NCI-H146 (cell line): Measurements from ENCODE around the gene DAPK2.
A peak's percentile ranks its signal among the peaks of the same experiment; 100 is the strongest.
"Not testable (repeated sequence)": the region's sequence is repeated elsewhere in the genome, so short reads cannot be mapped to it uniquely, and the experiment has no call there.

ENCODE experiments used
- DNase-seq: peaks from one replicate; lab custom pipeline; 2025; lab: John Stamatoyannopoulos, UW

The DAPK2 gene

DNA sequence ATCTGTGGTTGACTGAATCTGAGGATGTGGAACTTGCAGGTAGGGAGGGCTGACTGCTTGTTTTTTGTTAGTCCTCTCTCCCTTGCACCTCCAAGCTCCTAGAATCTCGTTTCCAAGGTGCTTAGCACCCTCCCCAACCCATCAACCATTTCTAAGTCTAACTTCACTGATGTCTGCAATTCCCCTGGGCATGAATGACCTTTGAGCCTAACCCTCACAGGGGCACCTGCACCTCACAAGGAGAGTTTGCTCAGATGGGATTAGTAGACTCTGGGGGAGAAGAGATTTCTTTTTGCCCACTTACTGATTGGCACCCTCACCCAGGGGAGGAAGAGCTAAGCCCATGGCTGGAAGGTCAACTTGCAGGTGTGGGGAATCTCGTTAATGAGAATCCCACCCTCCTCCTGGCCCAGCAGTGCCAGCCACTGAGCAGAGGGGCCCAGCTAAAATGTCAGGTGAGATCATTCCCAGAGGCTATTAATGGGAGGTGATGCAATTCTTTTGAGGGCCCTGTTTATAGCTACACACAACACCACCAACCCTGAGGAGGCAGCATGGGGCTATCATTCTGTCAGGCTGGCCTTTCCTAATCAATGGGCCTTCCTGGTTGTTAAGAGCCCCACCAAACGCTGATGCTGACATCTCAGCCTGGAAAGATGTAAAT, 130.9 kb downstream of the DAPK2 start:
- DNase-seq: peak; percentile 53

DNA sequence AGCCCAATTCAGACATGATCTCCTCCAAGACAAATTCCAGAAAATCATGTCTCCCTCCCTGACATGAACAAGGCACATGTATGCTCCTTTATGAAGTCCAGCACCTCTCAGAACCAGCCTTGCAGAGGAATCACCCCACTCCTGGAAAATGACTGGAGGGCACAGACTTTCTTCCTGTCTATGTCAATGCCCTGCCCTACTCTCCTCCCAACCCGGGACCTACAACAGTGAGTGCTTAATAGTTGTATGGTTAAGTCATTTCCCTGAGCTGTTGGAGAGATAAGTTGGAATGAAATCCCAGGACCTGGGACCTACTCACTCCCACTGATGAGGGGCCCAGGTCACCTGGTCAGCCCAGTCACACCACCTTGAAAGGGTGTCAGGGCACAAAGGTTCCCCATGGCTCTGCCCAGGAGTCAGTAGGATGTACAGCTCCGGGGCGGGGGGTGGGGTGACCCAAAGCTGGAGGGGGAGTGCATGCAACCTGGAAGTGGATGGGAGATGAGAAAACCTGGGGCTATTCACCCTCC, 132.4 kb downstream of the DAPK2 start:
- no peak for DNase-seq

DNA sequence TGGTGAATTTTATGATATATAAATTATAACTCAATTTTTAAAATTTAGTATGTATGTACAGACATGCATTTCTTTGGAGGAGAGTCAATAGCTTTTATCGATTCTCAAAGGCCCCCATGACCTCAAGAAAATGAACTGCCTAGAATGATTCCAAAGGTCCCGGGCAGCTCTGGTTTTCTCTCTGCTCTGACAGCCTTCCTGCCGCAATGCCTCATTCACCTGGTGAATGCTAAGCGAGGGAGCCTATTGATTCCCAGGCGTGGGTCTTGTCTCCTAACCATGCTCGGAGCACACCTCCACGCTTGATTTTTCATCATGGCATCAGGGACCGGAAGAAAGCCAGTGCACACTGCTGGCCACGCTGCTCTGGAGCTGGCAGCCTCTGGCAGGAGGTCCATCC, 132.9 kb downstream of the DAPK2 start:
- no peak for DNase-seq

DNA sequence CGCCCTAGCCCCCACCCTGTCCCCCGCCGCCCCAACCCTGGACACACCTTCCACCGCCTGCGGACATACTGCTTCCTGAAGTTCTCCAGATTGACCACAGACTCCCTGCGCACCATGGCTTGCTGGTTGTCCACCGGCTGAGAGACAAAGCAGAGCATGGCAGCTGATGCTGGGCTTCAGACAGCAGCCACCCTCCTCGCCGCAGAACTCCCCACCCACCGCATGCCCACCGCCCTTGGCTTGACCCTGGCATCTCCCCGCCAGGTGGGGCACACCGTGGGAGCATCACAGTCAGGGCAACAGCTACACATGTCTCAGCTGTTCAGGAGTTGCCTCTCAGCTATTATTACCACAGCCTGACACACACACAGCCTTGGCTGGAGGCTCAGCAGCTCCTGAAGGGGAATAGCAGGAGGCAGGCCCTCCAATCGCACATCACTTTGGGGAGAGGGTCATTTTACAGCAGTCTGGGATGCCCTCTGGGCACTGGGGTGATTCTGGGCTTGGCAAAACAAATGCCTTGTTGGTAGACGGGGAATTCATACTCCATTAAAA, 134.1 kb downstream of the DAPK2 start:
- no peak for DNase-seq

DNA sequence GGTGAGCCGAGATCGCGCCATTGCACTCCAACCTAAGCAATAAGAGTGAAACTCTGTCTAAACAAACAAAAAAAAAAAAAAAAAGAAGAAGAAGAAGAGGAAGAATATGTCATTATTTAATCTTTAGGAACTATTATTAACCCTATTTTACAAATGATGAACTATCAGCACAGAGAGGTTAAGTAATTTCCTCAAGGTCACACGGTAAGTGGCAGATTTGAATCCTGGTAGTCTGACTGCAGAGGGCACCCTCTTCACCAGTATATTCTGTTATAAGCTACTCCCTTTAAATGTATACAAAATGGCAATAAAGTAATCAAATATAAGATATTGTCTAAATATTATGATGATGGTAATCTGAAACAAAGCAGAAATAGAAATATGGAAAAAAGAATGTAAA, 135.1 kb downstream of the DAPK2 start:
- DNase-seq: no peak

DNA sequence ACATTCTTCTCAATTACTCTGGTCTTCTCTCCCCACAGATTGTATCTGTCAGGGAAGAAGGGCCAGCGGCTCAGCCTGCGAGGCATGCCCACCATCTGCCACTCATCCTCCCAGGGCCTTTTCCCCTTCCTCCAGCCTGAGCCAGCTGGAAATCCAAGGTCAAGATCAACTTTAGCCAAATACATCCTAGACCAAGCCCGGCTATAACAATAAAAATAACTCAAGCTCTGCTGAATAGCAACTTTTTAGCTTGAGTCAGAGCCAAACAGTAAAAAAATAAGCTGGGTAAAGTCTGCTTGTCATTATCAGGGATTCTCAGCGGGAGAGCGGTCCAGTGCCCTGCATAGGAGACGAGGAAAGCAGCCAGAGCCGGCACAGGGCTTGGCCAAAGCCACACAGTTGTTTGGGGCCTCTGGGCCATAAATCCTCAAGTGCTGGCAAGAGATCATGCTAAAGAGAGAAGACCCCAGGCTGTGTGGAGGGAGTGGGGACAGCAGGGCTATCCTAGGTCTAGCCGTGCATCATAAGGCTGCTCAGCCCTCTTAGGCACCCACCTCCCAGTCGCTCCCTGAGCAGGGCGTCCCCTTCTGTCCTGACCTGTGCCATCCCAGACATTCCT, 136.4 kb downstream of the DAPK2 start:
- no peak for DNase-seq

DNA sequence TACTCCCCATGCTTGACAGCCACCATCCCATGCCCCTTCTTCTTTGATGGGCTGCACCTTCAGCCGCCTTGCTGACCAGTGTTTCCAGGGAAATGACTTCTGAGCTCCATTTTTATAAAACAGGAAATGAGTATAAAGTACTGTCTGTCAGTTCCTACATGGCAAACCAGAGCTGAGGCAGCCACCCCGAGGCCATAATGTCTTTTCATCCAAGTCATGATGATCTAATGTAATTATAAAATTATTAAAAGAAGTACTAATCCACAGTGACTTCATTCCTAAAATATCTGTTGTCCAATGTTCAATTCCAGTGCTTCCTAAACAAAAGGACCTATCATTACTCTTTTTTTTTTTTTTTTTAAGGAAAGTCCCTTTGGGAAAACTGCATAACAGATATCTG, 137.3 kb downstream of the DAPK2 start:
- no peak for DNase-seq

DNA sequence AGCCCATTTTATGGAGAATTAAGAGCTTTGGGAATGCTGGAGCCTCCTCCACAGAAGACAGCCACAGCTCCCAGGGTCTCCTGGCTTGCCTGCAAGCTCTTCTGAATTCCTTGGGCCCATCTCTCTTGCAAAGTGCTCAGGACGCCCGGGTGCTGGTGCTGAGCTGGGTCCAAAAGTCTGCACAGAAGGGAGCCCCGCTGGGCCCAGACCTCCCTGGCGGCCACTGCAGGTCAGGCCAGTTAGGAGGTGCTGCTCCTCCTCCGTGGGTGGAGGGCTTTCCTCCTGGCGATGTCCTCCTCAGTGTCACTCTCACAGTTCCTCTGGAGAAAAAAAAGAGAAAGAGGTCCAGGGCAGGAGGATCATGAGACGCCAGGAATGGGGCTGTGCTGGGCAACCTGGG, 138.0 kb downstream of the DAPK2 start:
- DNase-seq: no peak

DNA sequence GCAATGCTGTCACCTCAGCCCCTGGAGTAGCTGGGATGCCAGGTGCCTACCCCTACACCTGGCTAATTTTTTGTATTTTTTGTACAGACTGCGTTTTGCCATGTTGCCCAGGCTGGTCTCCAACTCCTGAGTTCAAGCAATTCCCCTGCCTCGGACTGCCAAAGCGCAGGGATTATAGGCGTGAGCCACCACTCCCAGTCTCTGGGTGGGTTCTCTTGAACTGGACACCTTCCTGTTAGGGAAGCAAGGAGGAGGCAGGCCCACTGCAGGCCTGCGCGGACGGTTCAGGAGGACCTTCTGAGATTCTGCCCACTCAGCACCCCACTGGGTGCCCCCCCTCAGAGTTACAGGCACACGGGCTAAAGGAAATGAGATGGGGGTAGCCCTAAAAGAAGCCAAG, 138.8 kb downstream of the DAPK2 start:
- no peak for DNase-seq

DNA sequence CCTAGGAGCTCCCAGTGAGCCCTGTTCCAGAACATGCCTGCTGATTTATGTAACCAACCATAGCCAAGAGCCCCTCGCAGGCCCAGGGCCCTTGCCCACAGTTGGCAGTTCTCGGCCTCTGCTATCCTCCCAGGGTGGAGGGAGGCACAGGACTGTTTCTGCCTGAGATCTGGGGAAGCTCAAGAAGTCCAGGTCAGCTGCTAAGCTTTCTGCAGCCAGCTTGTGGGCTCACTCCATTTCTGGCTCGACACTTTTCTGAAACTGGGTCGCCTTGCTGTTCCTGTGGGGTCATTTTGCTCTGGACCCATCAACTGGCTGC, 140.1 kb downstream of the DAPK2 start:
- no peak for DNase-seq

DNA sequence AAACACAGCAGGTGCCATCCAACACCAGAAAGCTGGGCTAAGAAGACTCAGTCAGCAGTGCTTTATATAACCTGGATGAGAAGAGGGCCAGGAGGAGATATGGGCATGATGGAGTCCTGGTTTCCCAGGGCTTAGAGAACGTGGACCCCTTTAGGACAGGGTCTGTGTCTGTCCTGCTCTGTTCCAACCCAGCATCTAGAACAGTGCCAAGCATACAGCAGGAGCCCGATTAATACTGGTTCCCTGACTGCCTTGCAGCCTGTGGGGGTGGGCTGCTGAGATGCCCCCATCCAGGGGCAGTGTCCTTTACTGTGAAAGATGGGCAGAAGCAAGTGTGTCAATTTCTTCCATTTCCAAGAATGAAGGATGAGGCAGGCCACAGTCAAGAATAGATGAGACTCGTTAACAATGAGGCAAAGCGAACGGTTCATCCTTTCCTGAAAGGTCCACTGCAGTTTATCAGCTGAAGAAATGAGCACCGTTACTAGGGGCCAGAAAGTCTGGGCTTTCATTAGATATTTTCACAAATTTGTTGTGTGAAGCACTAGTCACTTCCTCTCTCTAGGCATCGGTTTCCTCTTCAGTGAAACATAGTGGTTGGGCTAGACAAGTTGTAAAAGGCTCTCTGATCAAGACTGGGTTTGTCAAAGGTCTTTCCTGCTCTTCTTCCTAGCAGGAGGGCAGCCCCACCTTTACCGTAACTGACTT, 140.6 kb downstream of the DAPK2 start:
- no peak for DNase-seq

DNA sequence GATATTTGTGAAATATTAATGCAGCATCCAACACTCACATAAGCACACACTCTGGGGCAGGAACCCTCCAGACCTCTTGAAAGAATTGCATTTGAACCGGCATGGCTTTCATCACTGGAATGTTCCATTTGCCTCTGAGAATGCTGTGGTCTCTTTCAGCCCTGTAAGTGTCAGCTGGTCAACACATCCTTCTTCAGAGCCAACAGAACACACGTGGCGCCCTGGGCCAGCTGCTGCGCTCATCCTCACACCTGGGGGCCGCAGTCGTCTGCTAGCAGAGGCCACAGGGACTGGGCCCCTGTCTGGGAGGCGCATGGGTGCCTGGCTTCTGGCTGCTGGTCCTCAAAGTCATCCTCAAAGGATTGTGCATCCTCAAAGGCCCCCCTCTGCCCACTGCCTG, 141.2 kb downstream of the DAPK2 start:
- DNase-seq: no peak

DNA sequence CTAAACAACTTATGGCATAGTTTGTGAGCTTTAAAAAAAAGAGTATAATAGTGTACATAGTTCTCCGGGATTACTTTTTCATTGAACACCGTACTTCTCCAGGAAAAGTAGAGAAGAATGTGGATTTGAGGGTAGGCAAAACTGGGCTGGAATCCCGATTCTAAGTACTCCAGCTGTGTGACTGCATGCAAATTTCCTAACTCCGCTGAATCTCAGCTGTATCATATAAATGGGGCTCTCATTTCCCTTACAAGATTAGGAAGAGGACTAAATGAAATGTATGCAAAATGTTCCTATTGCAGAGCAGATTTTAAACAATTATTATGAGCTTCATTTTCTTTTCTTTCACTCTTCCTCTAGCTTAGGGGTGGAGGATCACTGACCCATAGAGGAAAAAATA, 142.2 kb downstream of the DAPK2 start:
- no peak for DNase-seq

DNA sequence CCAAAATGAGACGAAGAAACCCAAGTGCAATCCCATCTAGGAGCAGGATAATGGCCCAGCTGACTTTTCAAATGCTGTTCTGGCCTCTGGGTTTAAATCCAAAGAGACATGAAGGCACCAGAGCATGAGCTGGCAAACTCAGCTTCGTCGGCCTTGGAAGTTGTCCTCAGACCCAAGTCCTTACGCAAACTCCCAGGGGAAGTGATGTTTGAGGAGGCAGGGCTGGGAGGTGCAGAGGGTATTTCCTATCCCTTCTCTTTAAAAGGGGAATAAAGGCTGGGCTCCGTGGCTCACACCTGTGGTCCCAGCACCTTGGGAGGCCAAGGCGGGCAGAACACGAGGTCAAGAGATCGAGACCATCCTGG, 143.6 kb downstream of the DAPK2 start:
- no peak for DNase-seq

DNA sequence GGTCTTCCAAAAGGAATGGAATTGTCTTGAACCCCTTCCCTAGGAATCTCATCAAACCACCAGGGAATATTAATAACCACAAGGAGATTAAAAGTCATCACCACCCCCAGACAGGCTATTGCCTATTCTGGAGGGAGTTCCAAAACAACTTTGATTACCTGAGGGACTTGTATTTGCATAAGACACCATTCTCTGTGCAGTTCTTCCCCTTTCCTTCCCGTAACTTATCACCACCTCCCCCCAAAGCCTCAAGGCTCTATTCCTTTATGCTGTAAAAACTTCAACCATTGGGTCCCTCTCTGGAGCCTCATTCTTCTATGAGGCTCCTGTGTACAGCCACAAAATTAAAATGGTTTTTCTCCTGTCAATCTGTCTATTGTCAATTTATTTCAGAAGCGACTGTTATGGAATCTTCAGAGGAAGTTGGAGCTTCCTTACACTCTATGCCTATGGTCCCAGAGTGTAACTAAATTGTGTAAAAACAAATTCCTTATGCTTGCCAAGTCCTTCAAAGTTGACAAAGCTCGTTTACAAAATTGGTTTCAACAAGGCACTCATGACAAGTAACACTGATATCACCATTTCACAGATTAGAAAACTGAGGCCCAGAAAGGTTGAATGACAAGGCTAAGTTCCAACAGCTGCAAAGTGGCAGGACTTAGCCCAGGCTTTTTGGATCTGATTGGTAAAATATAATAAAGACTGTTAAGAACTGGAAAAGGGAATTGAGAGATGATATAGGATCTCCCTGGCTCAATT, 144.2 kb downstream of the DAPK2 start:
- DNase-seq: no peak

DNA sequence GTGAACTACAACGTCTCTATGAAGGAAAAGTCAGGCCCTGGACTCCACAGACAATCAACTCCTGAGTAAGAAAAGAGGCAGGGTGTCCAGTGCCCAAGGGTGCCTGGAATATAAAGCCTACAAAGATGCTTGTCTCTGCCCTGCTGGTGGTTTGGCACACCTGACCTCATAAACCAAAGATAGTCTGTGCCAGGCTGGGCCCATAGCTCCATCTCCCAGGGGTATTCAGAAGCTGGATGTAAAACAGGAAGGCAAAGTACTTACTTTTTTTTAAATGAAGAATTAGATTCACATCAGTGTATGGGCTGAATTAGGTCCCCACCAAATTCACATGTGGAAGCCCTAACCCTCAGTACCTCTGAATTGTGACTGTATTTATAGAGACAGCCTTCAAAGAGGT, 146.0 kb downstream of the DAPK2 start:
- no peak for DNase-seq

DNA sequence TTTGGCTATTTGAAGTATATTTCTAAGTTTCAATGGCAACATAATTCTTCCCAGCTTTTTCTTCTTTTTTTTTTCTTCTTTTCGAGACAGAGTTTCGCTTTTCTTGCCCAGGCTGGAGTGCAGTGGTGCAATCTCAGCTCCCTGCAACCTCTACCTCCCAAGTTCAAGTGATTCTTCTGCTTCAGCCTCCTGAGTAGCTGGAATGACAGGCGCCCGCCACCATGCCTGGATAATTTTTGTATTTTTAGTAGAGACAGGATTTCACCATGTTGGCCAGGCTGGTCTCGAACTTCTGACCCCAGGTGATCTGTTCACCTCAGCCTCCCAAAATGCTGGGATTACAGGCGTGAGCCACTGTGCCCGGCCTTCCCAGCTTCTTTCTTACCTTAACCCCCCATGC, 146.7 kb downstream of the DAPK2 start:
- DNase-seq: not testable (repeated sequence)

DNA sequence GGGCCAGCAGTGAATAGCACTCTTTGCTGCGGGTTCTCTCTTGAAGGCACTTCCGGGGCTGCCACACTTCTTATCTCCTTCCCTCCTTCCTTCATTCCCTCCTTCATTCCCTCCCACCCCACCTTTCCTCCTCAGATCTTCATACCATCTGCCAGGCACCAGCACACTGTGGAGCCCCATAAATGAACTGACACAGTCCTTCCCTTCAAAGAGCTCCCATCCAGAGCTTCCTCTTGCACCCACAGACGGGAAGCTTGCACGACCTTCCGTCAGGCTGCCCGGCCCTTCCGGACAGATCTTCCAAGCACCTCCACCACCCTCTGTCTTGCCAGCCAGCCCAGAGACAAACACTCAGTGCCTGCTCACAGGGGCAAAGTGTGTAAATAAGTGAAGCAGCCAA, 147.1 kb downstream of the DAPK2 start:
- DNase-seq: no peak

DNA sequence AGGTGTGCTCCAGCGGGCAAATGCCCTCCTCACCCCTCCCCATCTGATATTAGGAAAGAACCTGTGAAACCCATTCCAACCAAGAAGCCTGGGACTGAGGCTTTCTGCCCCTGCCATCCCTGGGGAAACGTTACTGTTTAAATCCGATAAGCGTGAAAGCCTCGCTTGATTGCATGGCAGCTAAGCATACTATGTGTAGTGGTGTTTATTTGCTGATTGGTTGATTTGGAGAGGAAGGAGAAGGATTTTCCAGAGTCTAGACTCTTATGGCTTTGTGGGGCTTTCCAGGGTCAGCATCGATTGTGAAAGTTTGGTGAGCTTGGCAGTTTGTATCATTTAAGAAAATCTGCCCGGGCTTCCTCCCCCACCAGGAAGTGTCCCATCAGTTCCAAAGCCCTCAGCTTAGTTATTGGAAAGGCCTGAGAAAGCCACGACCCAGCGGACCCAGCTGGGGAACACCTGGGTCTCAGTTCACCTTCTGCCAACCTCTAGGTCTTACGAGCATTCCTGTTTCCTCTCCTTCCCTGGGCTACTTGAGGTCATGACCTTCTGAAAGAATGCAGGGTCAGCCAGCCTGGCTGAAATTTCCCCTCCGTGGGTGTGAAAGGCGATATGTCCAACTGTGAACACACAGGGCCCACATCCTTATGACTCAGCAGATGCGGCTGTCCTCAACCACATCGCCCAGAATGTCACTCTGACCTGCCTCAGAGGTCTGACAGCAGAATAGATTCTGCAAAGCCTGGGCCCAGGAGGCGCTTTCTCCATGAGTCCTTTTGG, 149.8 kb downstream of the DAPK2 start:
- DNase-seq: no peak

DNA sequence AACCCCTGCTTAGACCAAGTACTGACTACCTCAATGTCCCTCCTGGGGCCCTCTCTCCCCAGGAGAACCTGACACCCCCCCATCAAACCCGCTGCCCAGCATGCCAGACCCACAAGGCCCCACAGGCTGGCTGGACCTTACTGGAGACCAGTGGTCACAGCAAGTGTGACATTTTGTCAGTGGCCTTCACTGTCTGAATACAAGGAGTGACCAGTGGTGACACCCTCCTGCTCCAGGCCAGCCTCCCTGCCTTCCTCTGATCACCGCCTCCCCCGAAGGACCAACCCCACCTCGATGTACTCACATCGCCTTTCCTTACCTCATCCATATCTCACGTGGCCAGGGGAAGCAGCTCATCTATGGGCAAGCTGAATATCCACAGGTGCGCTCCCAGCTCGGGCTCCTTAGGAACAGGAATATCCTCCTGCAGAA, 150.5 kb downstream of the DAPK2 start:
- DNase-seq: no peak

DNA sequence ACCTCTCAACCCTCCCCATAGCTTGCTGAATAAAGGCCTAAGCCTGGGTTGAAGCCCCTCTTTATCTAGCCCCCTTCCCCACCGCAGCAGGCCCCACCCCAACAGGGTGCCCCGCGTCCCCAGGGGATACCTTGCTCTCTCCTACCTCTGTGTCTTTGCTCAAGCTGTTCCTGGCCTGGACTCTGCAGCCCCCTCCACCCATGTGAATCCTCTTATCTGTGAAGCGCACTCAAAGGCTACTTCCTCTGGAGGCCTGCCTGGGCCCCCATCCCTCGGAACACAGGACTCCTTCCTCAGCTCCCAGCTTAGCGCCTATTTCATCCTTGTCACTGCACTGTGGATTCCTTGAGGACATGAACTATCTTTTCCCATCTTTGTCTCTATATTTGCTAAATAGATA, 151.1 kb downstream of the DAPK2 start:
- no peak for DNase-seq

DNA sequence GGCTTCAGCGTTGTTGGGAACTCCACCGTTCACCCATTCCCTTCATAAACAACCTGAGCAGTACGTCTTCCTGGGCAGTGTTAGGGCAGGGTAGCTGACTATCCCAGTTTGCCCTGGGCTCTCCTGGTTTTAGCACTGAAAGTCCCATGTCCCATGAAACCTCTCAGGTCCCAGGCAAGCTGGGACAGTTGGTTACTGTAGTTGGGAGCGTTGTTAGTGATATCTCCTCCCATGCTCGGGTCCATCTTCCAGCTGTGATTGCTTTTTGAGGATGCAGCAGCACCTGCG, 151.7 kb downstream of the DAPK2 start:
- no peak for DNase-seq
